GM12873 (cell line): ENCODE data around the gene PRUNE2.

Source experiments
- TF ChIP-seq, protein P1 (sequence below): IDR thresholded peaks from 2 replicates; pipeline ENCODE4 v1.5.1; 2012; ENCODE audit warnings: low read depth, mild to moderate bottlenecking, moderate library complexity, low read length, control low read depth; ENCODE audit not compliant: insufficient read depth; ENCODE audit errors: missing control alignments

PRUNE2 gene

DNA sequence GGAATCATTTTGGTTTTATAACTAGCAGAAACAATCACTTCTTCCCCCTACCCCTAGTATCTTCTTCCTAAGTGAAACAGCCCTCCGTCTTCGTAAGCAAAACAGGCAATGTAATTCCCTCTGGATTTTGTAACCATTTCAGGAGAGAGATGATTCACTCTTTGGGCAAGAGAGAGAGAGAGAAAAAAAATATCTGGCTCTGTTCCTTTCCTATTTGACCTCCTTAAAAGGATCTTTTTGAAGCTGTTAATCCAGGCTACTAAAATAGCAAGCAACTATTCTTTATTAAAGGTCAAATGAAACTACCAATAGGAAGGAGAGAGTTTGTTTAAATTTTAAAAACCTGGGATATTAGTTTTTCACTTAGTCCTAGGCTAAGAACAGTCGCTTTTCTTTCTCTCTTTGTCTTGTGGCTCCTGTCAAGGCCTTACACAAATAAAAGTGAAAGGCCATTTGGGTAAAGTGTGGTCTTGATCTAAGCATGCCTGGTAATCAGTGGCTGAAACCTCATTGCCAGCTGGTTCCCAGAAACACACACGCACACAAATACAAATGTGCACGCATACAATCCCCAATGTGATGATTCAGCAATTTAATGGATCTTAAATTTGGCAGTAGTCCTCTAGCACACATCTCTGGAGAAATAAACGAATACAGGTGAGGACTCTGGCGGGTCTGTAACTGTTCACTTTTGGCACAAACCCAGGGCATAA is 70.2 kb downstream of the PRUNE2 start:
- TF ChIP-seq, protein P1, sequence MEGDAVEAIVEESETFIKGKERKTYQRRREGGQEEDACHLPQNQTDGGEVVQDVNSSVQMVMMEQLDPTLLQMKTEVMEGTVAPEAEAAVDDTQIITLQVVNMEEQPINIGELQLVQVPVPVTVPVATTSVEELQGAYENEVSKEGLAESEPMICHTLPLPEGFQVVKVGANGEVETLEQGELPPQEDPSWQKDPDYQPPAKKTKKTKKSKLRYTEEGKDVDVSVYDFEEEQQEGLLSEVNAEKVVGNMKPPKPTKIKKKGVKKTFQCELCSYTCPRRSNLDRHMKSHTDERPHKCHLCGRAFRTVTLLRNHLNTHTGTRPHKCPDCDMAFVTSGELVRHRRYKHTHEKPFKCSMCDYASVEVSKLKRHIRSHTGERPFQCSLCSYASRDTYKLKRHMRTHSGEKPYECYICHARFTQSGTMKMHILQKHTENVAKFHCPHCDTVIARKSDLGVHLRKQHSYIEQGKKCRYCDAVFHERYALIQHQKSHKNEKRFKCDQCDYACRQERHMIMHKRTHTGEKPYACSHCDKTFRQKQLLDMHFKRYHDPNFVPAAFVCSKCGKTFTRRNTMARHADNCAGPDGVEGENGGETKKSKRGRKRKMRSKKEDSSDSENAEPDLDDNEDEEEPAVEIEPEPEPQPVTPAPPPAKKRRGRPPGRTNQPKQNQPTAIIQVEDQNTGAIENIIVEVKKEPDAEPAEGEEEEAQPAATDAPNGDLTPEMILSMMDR, result no peak

DNA sequence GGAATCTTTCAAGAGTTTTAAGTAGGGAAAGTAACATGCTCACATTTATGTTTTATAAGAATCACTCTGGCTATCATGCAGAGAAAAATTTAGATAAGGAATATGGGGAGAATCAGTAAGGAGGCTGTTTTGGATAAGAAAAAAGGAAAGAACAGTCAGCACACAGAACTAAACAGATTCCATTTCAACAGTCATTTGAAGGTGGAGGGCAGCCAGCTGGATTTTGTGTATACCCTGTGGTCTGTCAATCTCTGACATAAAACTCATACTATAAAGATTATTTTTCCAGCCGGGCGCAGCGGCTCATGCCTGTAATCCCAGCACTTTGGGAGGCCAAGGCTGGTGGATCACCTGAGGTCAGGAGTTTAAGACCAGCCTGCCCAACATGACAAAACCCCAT is 77.5 kb downstream of the PRUNE2 start:
- TF ChIP-seq, protein P1, result no peak

DNA sequence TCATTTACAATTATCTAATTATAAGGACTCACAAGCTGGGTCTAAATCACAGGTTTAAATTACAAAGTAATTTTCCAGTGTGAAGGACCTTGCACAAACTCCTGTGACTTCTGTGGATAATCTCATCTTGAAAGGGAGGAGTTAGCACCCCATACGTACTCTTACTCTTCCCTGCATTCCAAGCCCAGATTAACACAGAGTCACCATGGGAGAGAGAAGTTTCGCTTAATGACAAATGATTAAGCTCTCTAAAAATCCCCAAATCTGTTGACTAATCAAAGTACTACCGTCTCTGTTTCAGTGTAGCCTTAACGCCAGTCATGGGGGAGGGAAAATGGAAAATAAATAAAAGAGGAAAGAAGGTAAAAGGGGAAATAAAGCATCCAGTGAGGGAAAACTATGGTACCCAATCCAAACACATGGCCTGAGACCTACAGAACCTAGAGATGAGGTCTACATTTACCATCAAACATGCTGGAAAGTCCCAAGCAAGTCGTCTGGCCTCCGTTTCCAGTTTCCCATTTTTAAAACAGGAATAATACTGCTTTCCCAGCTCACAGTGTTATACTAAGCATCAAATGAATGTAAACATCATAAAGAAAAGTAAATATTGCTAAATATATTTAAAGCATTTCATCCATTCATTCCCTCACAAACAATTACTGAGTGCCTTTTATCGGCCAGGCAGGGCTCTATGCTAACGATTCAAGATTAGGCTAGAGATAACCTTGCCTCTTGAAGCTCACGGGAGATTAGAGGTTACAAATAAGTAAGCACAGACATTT is 78.4 kb downstream of the PRUNE2 start:
- TF ChIP-seq, protein P1, result no peak

DNA sequence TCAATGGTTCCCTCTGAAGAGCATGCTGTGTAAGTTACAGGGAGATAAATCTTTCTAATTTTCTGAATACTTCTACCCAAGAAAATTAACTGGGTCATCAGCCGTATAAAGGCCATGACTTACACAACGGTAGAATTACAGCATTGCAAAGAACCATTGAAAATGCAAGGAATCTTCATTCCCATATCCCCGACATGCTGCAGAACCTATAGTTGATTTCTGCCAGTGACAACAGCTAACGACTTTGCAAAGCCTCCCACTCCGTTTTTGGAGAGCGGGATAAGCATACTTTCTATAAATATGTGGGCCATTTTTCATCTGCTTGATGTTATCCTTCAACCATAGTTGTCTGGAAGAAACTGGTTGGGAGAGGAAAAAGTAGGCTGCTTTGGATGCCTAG is 85.5 kb downstream of the PRUNE2 start:
- TF ChIP-seq, protein P1, result no peak

DNA sequence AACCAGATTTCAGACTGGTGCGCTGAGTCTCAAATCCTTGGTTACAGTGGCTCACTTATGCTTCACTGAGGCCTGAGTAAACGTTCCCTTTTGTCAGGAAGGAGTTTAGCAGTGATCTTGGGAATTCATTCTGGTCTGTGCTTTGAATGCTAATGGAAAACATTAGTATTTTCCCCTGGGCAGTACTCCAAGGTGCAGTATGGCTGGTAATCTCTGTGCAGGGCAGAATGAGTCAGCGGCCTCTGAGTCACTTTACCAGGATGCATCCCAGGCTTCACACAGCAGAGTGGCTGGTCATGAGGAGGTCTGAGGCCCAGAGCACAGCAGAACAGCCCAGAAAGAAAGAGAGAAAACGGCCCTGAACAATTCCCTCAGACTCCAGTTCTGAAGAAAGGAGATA is 87.6 kb downstream of the PRUNE2 start:
- TF ChIP-seq, protein P1, result no peak

DNA sequence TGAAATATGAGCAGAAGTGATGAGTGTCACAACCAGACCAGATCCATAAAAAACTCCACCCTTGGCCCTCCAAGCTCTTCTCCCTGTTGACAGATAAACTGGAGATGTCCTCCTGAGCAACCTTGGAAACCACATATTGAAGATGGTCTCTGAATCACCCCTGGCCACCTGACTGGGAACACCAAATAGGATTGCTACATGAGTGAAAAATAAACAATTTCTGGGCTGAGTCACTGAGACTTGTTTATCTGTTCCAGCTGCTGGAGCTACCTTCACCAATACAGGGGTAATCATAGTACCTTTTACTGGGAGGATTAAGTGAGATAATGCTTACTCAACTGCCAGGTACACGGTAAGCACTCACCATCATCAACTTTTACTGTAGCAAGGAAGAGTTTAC is 88.4 kb downstream of the PRUNE2 start:
- TF ChIP-seq, protein P1, result no peak

DNA sequence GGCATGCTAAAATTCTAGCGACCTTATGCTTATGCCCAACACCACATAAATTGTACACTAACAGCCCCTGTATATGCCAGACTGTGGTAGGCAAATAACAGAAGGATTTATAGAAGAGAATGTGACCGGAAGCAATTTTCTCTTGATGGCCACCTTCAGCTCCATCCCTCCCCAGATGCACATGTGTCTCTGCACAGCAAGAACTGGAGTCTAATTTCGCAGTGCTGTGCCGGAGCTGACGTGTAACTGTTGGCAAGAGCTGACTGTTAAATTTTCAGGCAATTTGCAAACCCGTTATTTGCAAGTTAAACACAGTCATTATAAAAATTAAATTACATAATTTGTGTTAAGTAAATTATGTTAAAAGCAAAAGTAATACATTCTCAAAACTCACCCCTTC is 93.3 kb downstream of the PRUNE2 start:
- TF ChIP-seq, protein P1, result no peak
